T-helper 1 cell treated with Interleukin-12 subunit alpha and Interleukin-12 subunit beta and Interleukin-4 antibody, amounts not matched to agents 30 ng/mL and 1 ng/mL, for 36 hours (primary cell): Measurements from ENCODE around the gene METTL27. TPM values are rescaled to one million over a fixed set of nuclear protein-coding genes. Genes with fewer than 3 reads are reported as not detected.
"Not testable (repeated sequence)": the region's sequence is repeated elsewhere in the genome, so short reads cannot be mapped to it uniquely, and the experiment has no call there.

Experiments
- intact Hi-C: fragments of 100-400 bp; cut with micrococcal nuclease; formaldehyde crosslinking; loops from one replicate; pipeline ENCODE4 v1.15.1; 2024
- total RNA-seq: library from RNA; stranded (reverse); gene quantifications from 2 replicates; pipeline ENCODE4 v1.2.3, GENCODE V29; 2022

Gene METTL27
- total RNA-seq = 1.7 and 2.1 TPM in 2 replicates

- intact Hi-C loops = loop anchor here (1.0 to 5.0 kb wide), 8 partner anchors 9 to 335 kb away; partner anchors contain the start of genes ABHD11, BUD23, DNAJC30 and LIMK1
Measured at GRCh38 chr7:73842067-73842976, at the start of gene METTL27. Gene METTL27, minus strand, starts transcription at chr7:73842516. Its CDS starts 376 bp downstream, at chr7:73842140.

GRCh38 chr7:73891178-73891885, 49.0 kb upstream of the METTL27 start:
- intact Hi-C loops = no loop called here

- intact Hi-C loops = no loop called here
Measured at GRCh38 chr7:73890555-73891147, 48.3 kb upstream of the METTL27 start.

GRCh38 chr7:73888959-73889358, 46.6 kb upstream of the METTL27 start:
- intact Hi-C loops = no loop called here

- intact Hi-C loops = no loop called here
Measured at GRCh38 chr7:73887762-73888161, 45.4 kb upstream of the METTL27 start.

GRCh38 chr7:73885975-73886798, 43.9 kb upstream of the METTL27 start:
- intact Hi-C loops = no loop called here

- intact Hi-C loops = no loop called here
Measured at GRCh38 chr7:73885433-73885974, 43.2 kb upstream of the METTL27 start.

- intact Hi-C loops = not testable (repeated sequence)
Measured at GRCh38 chr7:73884867-73885422, 42.6 kb upstream of the METTL27 start.

- intact Hi-C loops = no loop called here
Measured at GRCh38 chr7:73882047-73882402, 39.7 kb upstream of the METTL27 start.

- intact Hi-C loops = no loop called here
Measured at GRCh38 chr7:73881352-73882046, 39.2 kb upstream of the METTL27 start.

- intact Hi-C loops = no loop called here
Measured at GRCh38 chr7:73880755-73881328, 38.5 kb upstream of the METTL27 start.

GRCh38 chr7:73879977-73880681, 37.8 kb upstream of the METTL27 start:
- intact Hi-C loops = no loop called here

GRCh38 chr7:73876973-73877372, 34.7 kb upstream of the METTL27 start:
- intact Hi-C loops = no loop called here

GRCh38 chr7:73876361-73876760, 34.0 kb upstream of the METTL27 start:
- intact Hi-C loops = no loop called here

- intact Hi-C loops = no loop called here
Measured at GRCh38 chr7:73872056-73872908, 30.0 kb upstream of the METTL27 start.

- intact Hi-C loops = no loop called here
Measured at GRCh38 chr7:73871163-73872011, 29.1 kb upstream of the METTL27 start.

- intact Hi-C loops = no loop called here
Measured at GRCh38 chr7:73870041-73870492, 27.8 kb upstream of the METTL27 start.
